Heart right ventricle (tissue), 16 donors: ENCODE measurements around the gene GCGR. TPM values are rescaled to one million over a fixed set of nuclear protein-coding genes. Genes with fewer than 3 reads are reported as not detected.
"Not testable (repeated sequence)": the region's sequence is repeated elsewhere in the genome, so short reads cannot be mapped to it uniquely, and the experiment has no call there.

Experiments used
- ATAC-seq, 8 donors: fragments of 200-7000 bp; cut with Tn5 transposase; one replicate each; pipeline ENCODE4 v1.9.1; 2020; ENCODE audit warnings: mild to moderate bottlenecking in 8 of 8, moderate library complexity in 8 of 8, moderate number of reproducible peaks in 1 of 8
- DNase-seq, 2 donors: peaks; one replicate each; pipeline ENCODE4 v3.0.0-alpha.2; 2020
- H3K27ac ChIP-seq, 10 donors: fragments of 200-600 bp; sonication (generic) in 2 of 10; one replicate each; pipeline versions ENCODE4 v1.5.0 to v1.8.0; 2020 to 2022; ENCODE audit warnings: mild to moderate bottlenecking in 3 of 10
- H3K27me3 ChIP-seq, 7 donors: fragments of 200-600 bp; one replicate each; pipeline ENCODE4 v1.8.0; 2021 to 2022; ENCODE audit warnings: mild to moderate bottlenecking in 2 of 7
- H3K36me3 ChIP-seq, 9 donors: fragments of 200-600 bp; sonication (generic) in 1 of 9; one replicate each; pipeline versions ENCODE4 v1.5.0 to v1.8.0; 2020 to 2022; ENCODE audit warnings: mild to moderate bottlenecking in 2 of 9
- H3K4me1 ChIP-seq, 9 donors: fragments of 200-600 bp; sonication (generic) in 1 of 9; one replicate each; pipeline versions ENCODE4 v1.5.0 to v1.8.0; 2020 to 2022; ENCODE audit warnings: mild to moderate bottlenecking in 4 of 9
- H3K4me3 ChIP-seq, 10 donors: fragments of 200-600 bp; sonication (generic) in 2 of 10; one replicate each; pipeline versions ENCODE4 v1.5.0 to v1.8.0; 2020 to 2022; ENCODE audit warnings: mild to moderate bottlenecking in 7 of 10, moderate library complexity in 2 of 10
- H3K9me3 ChIP-seq, 11 donors: fragments of 200-600 bp in 10 of 11; sonication (generic) in 2 of 11; one replicate each; pipeline versions ENCODE4 v1.5.0 to v1.8.0; 2013 to 2022; ENCODE audit warnings: mild to moderate bottlenecking in 2 of 11, control low read depth in 1 of 11, moderate library complexity in 1 of 11
- CTCF ChIP-seq, 9 donors: fragments of 200-600 bp; sonication (generic) in 2 of 9; IDR thresholded peaks; one replicate each; pipeline versions ENCODE4 v1.5.0 to v1.8.0; 2021 to 2022; ENCODE audit warnings: antibody characterized with exemption in 9 of 9, mild to moderate bottlenecking in 5 of 9, moderate library complexity in 1 of 9
- WGBS, 2 donors: extraction: QIAGEN DNeasy Blood & Tissue Kit; methylation state at CpG; one replicate each; pipeline ENCODE4 v1.1.7; 2013; ENCODE audit warnings: inconsistent platforms in 1 of 2; 5-methylcytosine and 5-hydroxymethylcytosine counted together
- intact Hi-C, 10 donors: fragments of 100-400 bp; cut with DNase I; formaldehyde crosslinking; loops; one replicate each; pipeline versions ENCODE4 v1.11.1 to v1.14.2; 2022
- polyA plus RNA-seq, 2 donors: library from polyadenylated mRNA; stranded (reverse); fragments of 200-250 nt; gene quantifications; one replicate each; pipeline ENCODE4 v1.2.3, GENCODE V29; 2013
- total RNA-seq, 10 donors: library from RNA; stranded (reverse); fragmentation: NEBNext Ultra II Directional in 3 of 10; extraction: Animal tissue kit (Norgen Biotek cat#: 25700) in 3 of 10; gene quantifications; one replicate each; pipeline versions ENCODE4 v1.2.1 to v1.2.4, GENCODE V29; 2021 to 2023
- donor health status: Arrhythmogenic right ventricular cardiomyopathy.
- donor health status: ischemic (EF 13 %, LVEDD 7.1; RV severe dilation, severe dysfunction).
- donor health status: healthy with polysubstance abuse.
- donor health status: DM: no; HTN: yes; CAD: no.
- donor health status: DM: no; HTN: no; CAD: no.
- donor health status: ischemic (EF 25% LVEDD 6.9; RV normal size, moderate dysfunction).
- donor health status: ischemic (EF 25% LVEDD 5.7; RV mildly dilated, moderate dysfunction).
- donor health status: healthy.
- donor health status: DM: yes; HTN: yes; CAD: no.
- donor health status: Ischemic cardiomyopathy.
- donor health status: ischemic (EF 35%, LVEDD 5.7; RV mildly dilated, moderate dysfunction).
- donor health status: nonischemic (EF 11% LVEDD 7.7; RV severe dilation, severe dysfunction).
- donor health status: DM: yes; HTN: yes; CAD: no.
- donor health status: PGD.
- donor health status: ischemic (EF 29% LVEDD 5.4; RV normal size, mild dysfunction).
- donor health status: nonischemic (EF 23%, LVEDD 6.1; RV moderate dilation, normal function).

GCGR gene
- total and polyA plus RNA-seq, 12 donors, result 0.03 TPM; not detected in 11

GRCh38 chr17:81837641-81838040 is 33.7 kb downstream of the GCGR start:
- WGBS, 2 donors, result 76 to 86% methylated on average over 9 of the region's 9 CpGs
- ATAC-seq (no peak), DNase-seq (no peak)
- intact Hi-C loops, result no loop called here
- no peaks in the 10 kb centered on the region for H3K9me3 ChIP-seq
- peaks cover 0 to 6% (median 0%) of the 10 kb centered on the region in 9 donors for H3K36me3 ChIP-seq
- H3K27ac ChIP-seq, result no peak overlapping the region
- no peak for TF ChIP-seq CTCF (IDR thresholded peaks at IDR 0.05)
- no peak overlapping the region for H3K4me3 ChIP-seq
- H3K4me1 ChIP-seq, result peaks cover 5 to 32% (median 17%) of the 10 kb centered on the region in 9 donors
- H3K27me3 ChIP-seq, result no peaks in the 10 kb centered on the region

- DNase-seq (no peak), ATAC-seq (no peak)
- Histone ChIP-seq H3K4me1 (peaks cover 3 to 26% (median 12%) of the 10 kb centered on the region in 9 donors), H3K9me3 (no peaks in the 10 kb centered on the region), H3K36me3 (peaks cover 0 to 17% (median 10%) of the 10 kb centered on the region in 9 donors), H3K27me3 (no peaks in the 10 kb centered on the region), H3K27ac (no peak overlapping the region), H3K4me3 (no peak overlapping the region)
- intact Hi-C loops, result no loop called here
- 48 to 50% methylated on average over 17 of the region's 17 CpGs for WGBS, 2 donors
- TF ChIP-seq CTCF (IDR thresholded peaks at IDR 0.05), result no peak
Measured at GRCh38 chr17:81838753-81839255, 34.9 kb downstream of the GCGR start.

- Histone ChIP-seq H3K27ac (no peak overlapping the region), H3K4me3 (no peak overlapping the region), H3K27me3 (no peaks in the 10 kb centered on the region), H3K4me1 (peaks cover 0 to 21% (median 10%) of the 10 kb centered on the region in 9 donors), H3K9me3 (no peaks in the 10 kb centered on the region), H3K36me3 (peaks cover under 1 to 22% (median 15%) of the 10 kb centered on the region in 9 donors)
- 81 to 84% methylated on average over 15 of the region's 15 CpGs for WGBS, 2 donors
- no peak for ATAC-seq
- intact Hi-C loops, result no loop called here
- DNase-seq, result no peak
- TF ChIP-seq CTCF (IDR thresholded peaks at IDR 0.05), result no peak
Measured at GRCh38 chr17:81839301-81839700, 35.4 kb downstream of the GCGR start.

GRCh38 chr17:81840059-81840458 is 36.1 kb downstream of the GCGR start:
- DNase-seq, H3K9me3 ChIP-seq, H3K4me3 ChIP-seq, intact Hi-C loops, ATAC-seq, H3K27me3 ChIP-seq: not testable (repeated sequence)
- Histone ChIP-seq H3K4me1 (peaks cover 0 to 18% (median 10%) of the 10 kb centered on the region in 9 donors), H3K36me3 (peaks cover 8 to 30% (median 22%) of the 10 kb centered on the region in 9 donors), H3K27ac (peak overlapping the region in 1 of 10 donors; percentile 85)
- whole genome bisulfite sequencing, 2 donors, result 93 to 97% methylated on average over 5 of the region's 5 CpGs
